K562 (cell line): Measurements from ENCODE around the gene VSIG10L. TPM values are rescaled to one million over a fixed set of nuclear protein-coding genes. Genes with fewer than 3 reads are reported as not detected.

Experiments
- BCL6 ChIP-seq: fragments of 250-450 bp; sonication (Bioruptor Pico); IDR thresholded peaks from 2 replicates; pipeline ENCODE4 v1.4.0; 2020
- CAMTA2 ChIP-seq: fragments of 250-450 bp; sonication (Bioruptor Pico); conservative IDR thresholded peaks from 2 replicates; pipeline ENCODE4 v1.5.1; 2022
- CCNT2 ChIP-seq: IDR thresholded peaks from 2 replicates; pipeline ENCODE4 v1.6.1; 2011; ENCODE audit warnings: borderline replicate concordance, low read depth, mild to moderate bottlenecking, moderate library complexity, mixed read lengths, low read length; ENCODE audit not compliant: insufficient read length; ENCODE audit errors: extremely low read depth
- CTBP1 ChIP-seq: fragments of 450-650 bp; IDR thresholded peaks from 2 replicates; pipeline ENCODE4 v1.6.1; 2016; ENCODE audit warnings: borderline replicate concordance
- ESRRA ChIP-seq: fragments of 450-650 bp; IDR thresholded peaks from 2 replicates; pipeline ENCODE4 v1.6.1; 2014; ENCODE audit warnings: low read depth, mild to moderate bottlenecking, moderate library complexity, borderline replicate concordance
- FOS ChIP-seq: IDR thresholded peaks from 3 replicates; pipeline ENCODE4 v1.6.1; 2011; ENCODE audit not compliant: insufficient read length; ENCODE audit errors: extremely low read depth
- FUS ChIP-seq: fragments of 200-400 bp; formaldehyde crosslinking; optimal IDR thresholded peaks from 2 replicates; pipeline ENCODE3; 2017; ENCODE audit warnings: low read depth, low read length
- GTF2A2 ChIP-seq: IDR thresholded peaks from 2 replicates; pipeline ENCODE4 v1.6.1; 2016; ENCODE audit warnings: mild to moderate bottlenecking, missing genetic modification characterization, missing compliant biosample characterization
- NRF1 ChIP-seq, 2 experiments: fragments of 450-650 bp; IDR thresholded peaks in 1 of 2; conservative IDR thresholded peaks in 1 of 2; 2 replicates each; pipeline ENCODE4 v1.6.1; 2014; ENCODE audit warnings: mild to moderate bottlenecking in 2 of 2
- PHF8 ChIP-seq: fragments of 200-600 bp; sonication (generic); IDR thresholded peaks from 2 replicates; pipeline ENCODE4 v1.6.1; 2012; ENCODE audit warnings: mixed run types, mild to moderate bottlenecking, inconsistent platforms, low read length, moderate library complexity, borderline replicate concordance
- PRMT5 ChIP-seq: sonication (generic); formaldehyde crosslinking; IDR thresholded peaks from 2 replicates; pipeline ENCODE4 v1.5.0; 2020; ENCODE audit warnings: missing genetic modification reagents
- RBBP5 ChIP-seq: fragments of 200-600 bp; sonication (generic); IDR thresholded peaks from 2 replicates; pipeline ENCODE4 v1.6.1; 2012; ENCODE audit warnings: borderline replicate concordance, mild to moderate bottlenecking, low read length, control low read depth, inconsistent platforms; ENCODE audit not compliant: insufficient read depth, poor library complexity, severe bottlenecking
- TSC22D4 ChIP-seq: fragments of 450-650 bp; IDR thresholded peaks from 2 replicates; pipeline ENCODE4 v1.6.1; 2016; ENCODE audit warnings: missing genetic modification characterization, missing biosample characterization, control low read depth
- YY1 ChIP-seq, 3 experiments: IDR thresholded peaks; 2 replicates each; pipeline ENCODE4 v1.6.1; 2011; ENCODE audit warnings: low read length in 2 of 3, mild to moderate bottlenecking in 2 of 3, moderate library complexity in 2 of 3, borderline replicate concordance in 1 of 3, control low read depth in 1 of 3, low read depth in 1 of 3; ENCODE audit not compliant: insufficient read depth in 3 of 3, insufficient replicate concordance in 2 of 3, control insufficient read depth in 1 of 3, insufficient read length in 1 of 3; ENCODE audit errors: extremely low read depth in 1 of 3
- ZNF431 ChIP-seq: sonication (generic); formaldehyde crosslinking; IDR thresholded peaks from 2 replicates; pipeline ENCODE4 v1.8.0; 2022; ENCODE audit warnings: mild to moderate bottlenecking, missing genetic modification reagents
- ZNF445 ChIP-seq: fragments of 250-450 bp; sonication (Bioruptor Pico); IDR thresholded peaks from 2 replicates; pipeline ENCODE4 v1.4.0; 2020; ENCODE audit warnings: low read depth, mild to moderate bottlenecking, moderate library complexity
- polyA plus RNA-seq, 8 experiments: library from polyadenylated mRNA; depleted of rRNA in 4 of 8; stranded (reverse) in 5 of 8; unstranded in 3 of 8; fragments of >200 nt; fragmentation: Nextera tagmentation in 2 of 8; fragmentation: Illumina TruSeq in 1 of 8; extraction: Ambion mirVana in 2 of 8; extraction: Trizol in 1 of 8; gene quantifications; 2 replicates each; pipeline versions ENCODE4 v1.2.1 to v1.2.3, GENCODE V29; 2011 to 2014; ENCODE audit warnings: inconsistent platforms in 1 of 8, missing spikeins in 1 of 8
- total RNA-seq, 7 experiments: library from RNA; depleted of rRNA in 6 of 7; stranded (reverse); fragments of >200 nt in 6 of 7; fragmentation: Illumina TruSeq in 2 of 7; extraction: Trizol in 2 of 7; gene quantifications; 2 replicates each; pipeline versions ENCODE4 v1.2.1 to v1.2.3, GENCODE V29; 2011 to 2021; ENCODE audit warnings: low replicate concordance in 1 of 7
- TF ChIP-seq, protein P1 (sequence below): fragments of 450-650 bp; formaldehyde crosslinking; IDR thresholded peaks from 2 replicates; pipeline ENCODE4 v1.4.0; 2022; ENCODE audit warnings: missing genetic modification characterization
- TF ChIP-seq, protein P2 (sequence below): sonication (generic); formaldehyde crosslinking; IDR thresholded peaks from 2 replicates; pipeline ENCODE4 v1.9.0; 2022; ENCODE audit warnings: mild to moderate bottlenecking, missing genetic modification reagents
- TF ChIP-seq, protein P3 (sequence below): fragments of 250-450 bp; sonication (Bioruptor Pico); IDR thresholded peaks from 2 replicates; pipeline ENCODE4 v1.8.0; 2021; ENCODE audit warnings: moderate library complexity, mild to moderate bottlenecking, inconsistent platforms
- TF ChIP-seq, protein P4 (sequence below), 2 experiments: fragments of 250-450 bp in 1 of 2; fragments of 450-650 bp in 1 of 2; sonication (Bioruptor Pico) in 1 of 2; IDR thresholded peaks; 2 replicates each; pipeline versions ENCODE4 v1.6.1 to v1.8.0; 2016 to 2021; ENCODE audit warnings: mild to moderate bottlenecking in 2 of 2, moderate library complexity in 2 of 2, missing compliant biosample characterization in 1 of 2, missing genetic modification characterization in 1 of 2
- TF ChIP-seq, protein P5 (sequence below): fragments of 250-450 bp; sonication (Bioruptor Pico); IDR thresholded peaks from 2 replicates; pipeline ENCODE4 v1.9.0; 2021; ENCODE audit warnings: mild to moderate bottlenecking

The VSIG10L gene
- total and polyA plus RNA-seq, 9 of the 15 experiments (the other 6 are each of a cell fraction or from before 2014, with no cell fraction given): 1.1 to 7.6 (median 2.2) TPM

DNA sequence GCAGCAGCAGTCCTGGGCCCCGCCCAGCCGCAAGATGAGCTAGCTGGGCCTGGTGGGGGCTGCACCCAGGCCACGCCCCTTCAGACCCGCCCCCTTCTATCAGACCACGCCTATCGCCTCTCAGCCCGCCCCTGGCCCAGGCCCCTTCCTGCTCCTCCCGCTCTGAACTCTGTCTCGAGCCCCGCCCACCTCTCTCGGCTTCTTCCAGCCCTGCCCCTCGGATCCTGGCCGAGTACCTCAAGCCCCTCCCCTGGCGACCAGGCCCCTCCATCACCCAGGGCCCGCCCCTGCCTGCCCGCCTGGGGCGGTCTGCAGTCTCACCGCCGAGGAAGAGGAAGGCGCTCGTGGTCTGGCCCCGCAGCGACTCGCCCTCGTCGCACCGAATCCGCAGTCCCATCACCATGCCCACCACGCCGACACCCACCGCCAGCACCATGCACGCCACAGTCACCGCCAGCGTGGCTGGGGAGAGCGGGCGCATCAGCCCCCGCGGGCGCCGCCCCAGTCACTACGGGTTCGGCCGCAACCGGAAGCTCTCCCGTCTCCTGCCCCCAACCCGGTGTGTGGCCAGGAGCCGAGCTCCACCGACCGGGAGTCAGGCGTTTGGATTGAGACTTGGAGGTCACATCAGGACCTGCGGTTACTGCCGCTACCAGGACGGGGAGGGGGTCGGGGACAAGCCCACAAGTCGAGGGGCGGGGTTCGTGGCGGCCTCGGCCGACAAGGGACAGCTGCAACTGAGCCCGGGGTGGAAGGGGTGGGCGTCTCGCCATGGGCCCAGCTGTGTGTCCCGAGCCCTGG, 25.8 kb upstream of the VSIG10L start (continued):
- peak; percentile 80; the same call in 1 of the 2 replicates for TF ChIP-seq CAMTA2 (CRISPR knock-in tag)
- TF ChIP-seq, protein P1, sequence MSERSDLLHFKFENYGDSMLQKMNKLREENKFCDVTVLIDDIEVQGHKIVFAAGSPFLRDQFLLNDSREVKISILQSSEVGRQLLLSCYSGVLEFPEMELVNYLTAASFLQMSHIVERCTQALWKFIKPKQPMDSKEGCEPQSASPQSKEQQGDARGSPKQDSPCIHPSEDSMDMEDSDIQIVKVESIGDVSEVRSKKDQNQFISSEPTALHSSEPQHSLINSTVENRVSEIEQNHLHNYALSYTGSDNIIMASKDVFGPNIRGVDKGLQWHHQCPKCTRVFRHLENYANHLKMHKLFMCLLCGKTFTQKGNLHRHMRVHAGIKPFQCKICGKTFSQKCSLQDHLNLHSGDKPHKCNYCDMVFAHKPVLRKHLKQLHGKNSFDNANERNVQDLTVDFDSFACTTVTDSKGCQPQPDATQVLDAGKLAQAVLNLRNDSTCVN (CRISPR knock-in tag): 0 out of 2 replicates have a peak, but pooled peaks have one; percentile 15
- TF ChIP-seq CTBP1: peak; percentile 87
- TF ChIP-seq, protein P2, sequence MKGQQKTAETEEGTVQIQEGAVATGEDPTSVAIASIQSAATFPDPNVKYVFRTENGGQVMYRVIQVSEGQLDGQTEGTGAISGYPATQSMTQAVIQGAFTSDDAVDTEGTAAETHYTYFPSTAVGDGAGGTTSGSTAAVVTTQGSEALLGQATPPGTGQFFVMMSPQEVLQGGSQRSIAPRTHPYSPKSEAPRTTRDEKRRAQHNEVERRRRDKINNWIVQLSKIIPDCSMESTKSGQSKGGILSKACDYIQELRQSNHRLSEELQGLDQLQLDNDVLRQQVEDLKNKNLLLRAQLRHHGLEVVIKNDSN (CRISPR knock-in tag): peak; percentile 32; the same call in 1 of the 2 replicates
- 0 out of 2 replicates have a peak, but pooled peaks have one; percentile 61 for TF ChIP-seq ESRRA
- TF ChIP-seq BCL6 (CRISPR knock-in tag): no peak
- TF ChIP-seq TSC22D4: no peak
- TF ChIP-seq RBBP5: peak; percentile 66
- peak; percentile 35 for TF ChIP-seq CCNT2
- peak; percentile 81 to 84 for TF ChIP-seq NRF1 (conservative IDR thresholded peaks at IDR 0.05 in 1 of 2, IDR thresholded peaks at IDR 0.05 in 1 of 2)
- TF ChIP-seq PHF8: peak; percentile 78; the same call in 1 of the 2 replicates
- TF ChIP-seq GTF2A2 (tag): no peak
- peak; percentile 65 for TF ChIP-seq FUS
- TF ChIP-seq YY1 (IDR thresholded peaks at IDR 0.05; ENCODE audit: borderline replicate concordance in 1 of 3, control insufficient read depth in 1 of 3, extremely low read depth in 1 of 3, insufficient read depth in 3 of 3, insufficient read length in 1 of 3, insufficient replicate concordance in 2 of 3, low read depth in 1 of 3, low read length in 2 of 3): peak in 1 of 3 experiments; percentile 31
- TF ChIP-seq, protein P3, sequence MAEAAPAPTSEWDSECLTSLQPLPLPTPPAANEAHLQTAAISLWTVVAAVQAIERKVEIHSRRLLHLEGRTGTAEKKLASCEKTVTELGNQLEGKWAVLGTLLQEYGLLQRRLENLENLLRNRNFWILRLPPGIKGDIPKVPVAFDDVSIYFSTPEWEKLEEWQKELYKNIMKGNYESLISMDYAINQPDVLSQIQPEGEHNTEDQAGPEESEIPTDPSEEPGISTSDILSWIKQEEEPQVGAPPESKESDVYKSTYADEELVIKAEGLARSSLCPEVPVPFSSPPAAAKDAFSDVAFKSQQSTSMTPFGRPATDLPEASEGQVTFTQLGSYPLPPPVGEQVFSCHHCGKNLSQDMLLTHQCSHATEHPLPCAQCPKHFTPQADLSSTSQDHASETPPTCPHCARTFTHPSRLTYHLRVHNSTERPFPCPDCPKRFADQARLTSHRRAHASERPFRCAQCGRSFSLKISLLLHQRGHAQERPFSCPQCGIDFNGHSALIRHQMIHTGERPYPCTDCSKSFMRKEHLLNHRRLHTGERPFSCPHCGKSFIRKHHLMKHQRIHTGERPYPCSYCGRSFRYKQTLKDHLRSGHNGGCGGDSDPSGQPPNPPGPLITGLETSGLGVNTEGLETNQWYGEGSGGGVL (CRISPR knock-in tag): no peak
- TF ChIP-seq, protein P4, sequence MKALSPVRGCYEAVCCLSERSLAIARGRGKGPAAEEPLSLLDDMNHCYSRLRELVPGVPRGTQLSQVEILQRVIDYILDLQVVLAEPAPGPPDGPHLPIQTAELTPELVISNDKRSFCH (CRISPR knock-in tag; IDR thresholded peaks at IDR 0.05): no peak
- TF ChIP-seq, protein P4 (tag; IDR thresholded peaks at IDR 0.05): no peak
- TF ChIP-seq PRMT5 (CRISPR knock-in tag): 0 out of 2 replicates have a peak, but pooled peaks have one; percentile 44
- TF ChIP-seq FOS: no peak
- TF ChIP-seq ZNF431: no peak
- TF ChIP-seq ZNF445: no peak
- TF ChIP-seq, protein P5, sequence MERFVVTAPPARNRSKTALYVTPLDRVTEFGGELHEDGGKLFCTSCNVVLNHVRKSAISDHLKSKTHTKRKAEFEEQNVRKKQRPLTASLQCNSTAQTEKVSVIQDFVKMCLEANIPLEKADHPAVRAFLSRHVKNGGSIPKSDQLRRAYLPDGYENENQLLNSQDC: no peak
